GM19395 (cell line): Measurements from ENCODE around the gene DTX4.

Experiments used
- ATAC-seq: cut with Tn5 transposase; IDR thresholded peaks from one replicate; pipeline ENCODE4 v1.9.1; 2021; ENCODE audit warnings: mild to moderate bottlenecking, moderate library complexity; ENCODE audit not compliant: unreplicated experiment

The DTX4 gene

GRCh38 chr11:59172345-59173079, 580 bp downstream of the DTX4 start:
- peak; percentile 43 for ATAC-seq

GRCh38 chr11:59173080-59173963, 1.4 kb downstream of the DTX4 start:
- ATAC-seq = peak; percentile 2

GRCh38 chr11:59173964-59174663, 2.2 kb downstream of the DTX4 start:
- no peak for ATAC-seq

- ATAC-seq = no peak
Measured at GRCh38 chr11:59174664-59175033, 2.7 kb downstream of the DTX4 start.

GRCh38 chr11:59175091-59175501, 3.2 kb downstream of the DTX4 start:
- ATAC-seq = no peak

GRCh38 chr11:59176330-59176729, 4.4 kb downstream of the DTX4 start:
- ATAC-seq = no peak

GRCh38 chr11:59178402-59178801, 6.5 kb downstream of the DTX4 start:
- ATAC-seq = no peak

GRCh38 chr11:59179121-59179520, 7.2 kb downstream of the DTX4 start:
- ATAC-seq = no peak

GRCh38 chr11:59180168-59180776, 8.3 kb downstream of the DTX4 start:
- no peak for ATAC-seq

GRCh38 chr11:59180907-59181306, 9.0 kb downstream of the DTX4 start:
- ATAC-seq = no peak

GRCh38 chr11:59181746-59182456, 10.0 kb downstream of the DTX4 start:
- ATAC-seq = no peak

GRCh38 chr11:59182457-59183151, 10.7 kb downstream of the DTX4 start:
- peak; percentile 57 for ATAC-seq

- ATAC-seq = no peak
Measured at GRCh38 chr11:59183771-59184170, 11.8 kb downstream of the DTX4 start.

GRCh38 chr11:59184691-59185339, 12.9 kb downstream of the DTX4 start:
- ATAC-seq = no peak

GRCh38 chr11:59185386-59185945, 13.5 kb downstream of the DTX4 start:
- ATAC-seq = no peak

- ATAC-seq = peak; percentile 70
Measured at GRCh38 chr11:59186130-59186594, 14.2 kb downstream of the DTX4 start.

GRCh38 chr11:59187035-59187434, 15.1 kb downstream of the DTX4 start:
- ATAC-seq = no peak

GRCh38 chr11:59187587-59187986, 15.7 kb downstream of the DTX4 start:
- ATAC-seq = no peak

GRCh38 chr11:59188954-59189353, 17.0 kb downstream of the DTX4 start:
- no peak for ATAC-seq
